Naive thymus-derived CD4-positive, alpha-beta T cell (primary cell): ENCODE data around the gene STRIP1. TPM values are rescaled to one million over a fixed set of nuclear protein-coding genes. Genes with fewer than 3 reads are reported as not detected.

ENCODE experiments used
- ATAC-seq: fragments of 150-1000 bp; cut with Tn5 transposase; 2 replicates; pipeline ENCODE4 v1.10.0; 2021; ENCODE audit warnings: mild to moderate bottlenecking, moderate library complexity
- CTCF ChIA-PET: fragments of 350-600 bp; sonication (Branson Sonifier 250); formaldehyde crosslinking; loops from one replicate; lab custom pipeline; 2021; ENCODE audit warnings: antibody characterized with exemption; lab: Charles Lee
- POLR2A ChIA-PET: fragments of 350-600 bp; sonication (Branson Sonifier 250); formaldehyde crosslinking; loops from one replicate; lab custom pipeline; 2021; ENCODE audit warnings: antibody characterized with exemption, inconsistent platforms; lab: Charles Lee
- DNase-seq, 9 donors: peaks; one replicate each; pipeline versions ENCODE4 v3.0.0 to v3.0.0-alpha.2; 2020 to 2022; ENCODE audit warnings: mixed read lengths in 1 of 9
- H3K27ac ChIP-seq: one replicate; pipeline ENCODE4 v1.7.0; 2013; ENCODE audit warnings: mild to moderate bottlenecking, low read depth, low read length, moderate library complexity
- H3K27me3 ChIP-seq, 2 donors: one replicate each; pipeline ENCODE4 v1.7.0; 2013; ENCODE audit warnings: low read length in 2 of 2, mild to moderate bottlenecking in 2 of 2, moderate library complexity in 2 of 2; ENCODE audit not compliant: control insufficient read depth in 2 of 2, insufficient read depth in 2 of 2
- H3K36me3 ChIP-seq, 3 experiments: 1 replicate in 2 of 3; 2 replicates in 1 of 3; pipeline ENCODE4 v1.7.0; 2013; ENCODE audit warnings: low read length in 3 of 3, mild to moderate bottlenecking in 3 of 3, moderate library complexity in 1 of 3; ENCODE audit not compliant: insufficient read depth in 3 of 3, control insufficient read depth in 2 of 3
- H3K4me1 ChIP-seq, 2 donors: one replicate each; pipeline ENCODE4 v1.7.0; 2013; ENCODE audit warnings: low read length in 2 of 2, mild to moderate bottlenecking in 2 of 2, moderate library complexity in 1 of 2; ENCODE audit not compliant: control insufficient read depth in 2 of 2, insufficient read depth in 2 of 2
- H3K4me3 ChIP-seq: 2 replicates; pipeline ENCODE4 v1.7.0; 2013; ENCODE audit warnings: mild to moderate bottlenecking, low read length
- H3K9me3 ChIP-seq, 3 experiments: 1 replicate in 2 of 3; 2 replicates in 1 of 3; pipeline ENCODE4 v1.7.0; 2013; ENCODE audit warnings: low read length in 3 of 3; ENCODE audit not compliant: control insufficient read depth in 2 of 3
- H3K27ac Mint-ChIP-seq, 9 donors: one replicate each; pipeline ENCODE4 v1.8.0; 2020 to 2022; ENCODE audit warnings: mixed read lengths in 9 of 9, mild to moderate bottlenecking in 8 of 9, moderate library complexity in 5 of 9, inconsistent platforms in 2 of 9
- H3K27me3 Mint-ChIP-seq, 5 donors: one replicate each; pipeline ENCODE4 v1.8.0; 2021 to 2022; ENCODE audit warnings: mixed read lengths in 5 of 5, mild to moderate bottlenecking in 1 of 5
- H3K36me3 Mint-ChIP-seq, 5 donors: one replicate each; pipeline ENCODE4 v1.8.0; 2020 to 2022; ENCODE audit warnings: mixed read lengths in 5 of 5, mild to moderate bottlenecking in 3 of 5, inconsistent platforms in 1 of 5
- H3K4me1 Mint-ChIP-seq, 7 donors: one replicate each; pipeline ENCODE4 v1.8.0; 2020 to 2022; ENCODE audit warnings: mixed read lengths in 7 of 7, mild to moderate bottlenecking in 3 of 7, inconsistent platforms in 1 of 7
- H3K4me3 Mint-ChIP-seq, 10 donors: one replicate each; pipeline ENCODE4 v1.8.0; 2020 to 2022; ENCODE audit warnings: mild to moderate bottlenecking in 10 of 10, mixed read lengths in 10 of 10, moderate library complexity in 6 of 10, inconsistent platforms in 2 of 10
- H3K9me3 Mint-ChIP-seq, 11 donors: one replicate each; pipeline ENCODE4 v1.8.0; 2020 to 2022; ENCODE audit warnings: mixed read lengths in 11 of 11, mild to moderate bottlenecking in 4 of 11, inconsistent platforms in 1 of 11, moderate library complexity in 1 of 11
- intact Hi-C, 2 donors: fragments of 100-400 bp; cut with micrococcal nuclease; formaldehyde crosslinking; loops; one replicate each; pipeline ENCODE4 v1.15.1; 2023
- polyA plus RNA-seq, 2 donors: library from polyadenylated mRNA; unstranded; fragments of 300-500 nt; fragmentation: Illumina TruSeq; gene quantifications; one replicate each; pipeline ENCODE4 v1.2.3, GENCODE V29; 2021
- total RNA-seq, 6 experiments: library from RNA in 5 of 6; stranded (reverse) in 5 of 6; gene quantifications; 1 replicate in 5 of 6; 2 replicates in 1 of 6; pipeline ENCODE4 v1.2.3 and lab custom pipeline; 2021 to 2026

The STRIP1 gene
- total and polyA plus RNA-seq, 7 experiments from 2014 or later: 21.4 to 83.9 (median 65.7) TPM

DNA sequence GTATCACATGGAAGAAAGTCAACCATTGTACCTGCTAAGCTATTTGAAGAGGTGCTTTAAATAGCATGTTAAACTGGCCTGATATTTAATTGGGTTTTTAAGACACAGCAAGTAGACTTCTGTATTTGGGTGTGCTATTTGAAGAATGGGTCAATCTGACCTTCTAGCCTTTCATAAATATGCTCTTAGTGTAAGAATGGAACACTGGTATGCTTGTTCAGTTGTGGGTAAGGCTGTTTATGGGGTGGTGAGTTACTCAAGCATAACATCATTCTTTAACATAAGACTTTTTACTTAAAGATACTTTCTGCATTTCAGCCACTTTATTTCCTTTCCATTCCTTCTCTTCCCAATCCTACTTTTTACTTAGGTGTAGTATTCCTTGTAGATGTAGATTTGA, 28.5 kb upstream of the STRIP1 start:
- Mint-ChIP-seq H3K27me3 (no peaks in the 10 kb centered on the region), H3K27ac (no peak overlapping the region), H3K36me3 (peaks cover 0 to 15% (median 11%) of the 10 kb centered on the region in 5 donors), H3K4me3 (no peak overlapping the region), H3K4me1 (peaks cover 17 to 36% (median 29%) of the 10 kb centered on the region in 7 donors), H3K9me3 (no peaks in the 10 kb centered on the region)
- peaks cover 0 to 19% (median 0%) of the 10 kb centered on the region in 3 experiments for H3K36me3 ChIP-seq
- H3K4me3 ChIP-seq: no peak overlapping the region
- ATAC-seq: no peak
- POLR2A ChIA-PET: interaction anchor here (0.6 kb wide), 2 partner anchors 100 to 632 kb away, joined by 3 to 5 read pairs; no protein-coding TSS in a partner anchor
- H3K27me3 ChIP-seq: no peaks in the 10 kb centered on the region
- peaks cover 5 to 20% of the 10 kb centered on the region in 2 donors for H3K4me1 ChIP-seq
- no peak for DNase-seq
- no peaks in the 10 kb centered on the region for H3K9me3 ChIP-seq
- CTCF ChIA-PET: interaction anchor here (0.7 kb wide), 1 partner anchor 962 kb away, joined by 3 read pairs; no protein-coding TSS in a partner anchor
- intact Hi-C loops: no loop called here
- H3K27ac ChIP-seq: no peak overlapping the region

DNA sequence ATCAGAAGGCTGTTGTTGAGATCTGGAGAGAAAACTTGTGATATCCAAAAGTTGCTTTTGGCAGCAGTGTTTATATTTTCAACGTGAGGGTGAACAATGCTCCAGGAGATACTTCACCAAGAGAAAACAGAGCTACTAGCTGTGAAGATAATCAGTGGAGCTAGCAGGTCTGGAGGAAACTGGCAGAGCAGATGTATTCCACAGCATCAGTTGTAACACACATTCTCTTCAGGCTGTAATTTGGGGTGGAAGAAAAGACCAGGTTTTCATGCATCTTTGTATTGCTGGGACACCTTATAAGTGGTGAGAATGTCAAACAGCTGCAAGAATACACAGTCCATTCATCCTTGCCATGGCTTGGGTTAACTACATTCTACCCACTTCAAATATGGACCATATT, 27.9 kb upstream of the STRIP1 start:
- no peak overlapping the region for H3K27ac Mint-ChIP-seq

DNA sequence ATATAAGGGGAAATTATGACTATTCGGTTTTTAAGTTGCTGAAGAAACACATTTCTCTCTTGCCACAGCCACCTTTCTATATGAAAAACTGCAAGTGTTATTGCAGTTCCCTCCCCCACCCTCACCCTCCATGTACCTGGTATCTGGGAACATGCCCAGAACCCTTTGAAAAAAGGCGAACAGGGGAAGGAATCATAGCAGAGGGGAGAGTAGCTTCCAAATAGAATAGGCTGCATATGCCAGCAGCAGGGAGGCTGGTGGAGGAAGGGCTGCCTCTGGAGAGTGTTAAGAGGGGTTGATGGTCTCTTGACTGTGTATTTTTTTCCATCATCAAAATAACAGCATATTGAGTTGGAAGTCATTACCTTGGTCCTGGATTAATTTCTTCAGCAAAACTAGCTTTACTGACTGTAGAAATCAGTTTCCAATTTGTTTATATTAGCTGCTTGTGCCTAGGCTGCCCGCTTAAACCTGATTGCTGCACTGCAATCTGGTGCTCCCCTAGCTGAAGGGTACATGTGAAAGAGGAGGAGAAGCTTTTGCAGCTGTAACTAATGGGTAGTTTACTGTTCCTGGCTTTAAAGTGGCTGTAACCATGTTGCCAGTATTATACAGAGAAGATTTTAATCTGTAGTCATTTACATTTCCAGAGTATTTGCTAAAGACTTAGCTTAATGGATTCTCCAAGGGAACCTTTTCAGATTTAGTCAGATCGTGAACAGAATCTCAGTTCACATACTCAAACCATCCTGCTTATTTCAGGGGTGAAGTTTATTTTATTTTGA, 27.2 kb upstream of the STRIP1 start:
- no peaks in the 10 kb centered on the region for H3K27me3 ChIP-seq
- intact Hi-C loops: no loop called here
- peaks cover 0 to 27% (median 0%) of the 10 kb centered on the region in 3 experiments for H3K36me3 ChIP-seq
- Mint-ChIP-seq H3K36me3 (peaks cover 0 to 22% (median 13%) of the 10 kb centered on the region in 5 donors), H3K4me1 (peaks cover 17 to 39% (median 36%) of the 10 kb centered on the region in 7 donors), H3K27me3 (no peaks in the 10 kb centered on the region), H3K9me3 (no peaks in the 10 kb centered on the region), H3K27ac (peak overlapping the region in 1 of 9 donors; percentile 28), H3K4me3 (no peak overlapping the region)
- H3K9me3 ChIP-seq: no peaks in the 10 kb centered on the region
- ATAC-seq (no peak), DNase-seq (no peak)
- no peak overlapping the region for H3K27ac ChIP-seq
- ChIA-PET CTCF (interaction anchor here (1.0 kb wide), 2 partner anchors 24 to 233 kb away, joined by 4 to 9 read pairs; no protein-coding TSS in a partner anchor), POLR2A (interaction anchor here (0.7 to 1.1 kb wide), 2 partner anchors 16 to 23 kb away, joined by 3 to 4 read pairs; partner anchors contain the start of gene AHCYL1)
- H3K4me3 ChIP-seq: no peak overlapping the region
- peaks cover 5 to 20% of the 10 kb centered on the region in 2 donors for H3K4me1 ChIP-seq

More for the DNA sequence above, 27.9 kb upstream of the STRIP1 start:
- Mint-ChIP-seq H3K9me3 (no peaks in the 10 kb centered on the region), H3K27me3 (no peaks in the 10 kb centered on the region), H3K4me1 (peaks cover 17 to 38% (median 32%) of the 10 kb centered on the region in 7 donors), H3K4me3 (no peak overlapping the region), H3K36me3 (peaks cover 0 to 17% (median 13%) of the 10 kb centered on the region in 5 donors)
- intact Hi-C loops: no loop called here
- H3K4me1 ChIP-seq: peaks cover 5 to 20% of the 10 kb centered on the region in 2 donors
- ATAC-seq (no peak), DNase-seq (no peak)
- H3K27me3 ChIP-seq: no peaks in the 10 kb centered on the region
- H3K9me3 ChIP-seq: no peaks in the 10 kb centered on the region
- CTCF ChIA-PET: no interaction called here
- H3K27ac ChIP-seq: no peak overlapping the region
- no peak overlapping the region for H3K4me3 ChIP-seq
- peaks cover 0 to 24% (median 0%) of the 10 kb centered on the region in 3 experiments for H3K36me3 ChIP-seq
- POLR2A ChIA-PET: interaction anchor here (0.7 to 1.1 kb wide), 2 partner anchors 16 to 22 kb away, joined by 3 to 4 read pairs; partner anchors contain the start of gene AHCYL1

DNA sequence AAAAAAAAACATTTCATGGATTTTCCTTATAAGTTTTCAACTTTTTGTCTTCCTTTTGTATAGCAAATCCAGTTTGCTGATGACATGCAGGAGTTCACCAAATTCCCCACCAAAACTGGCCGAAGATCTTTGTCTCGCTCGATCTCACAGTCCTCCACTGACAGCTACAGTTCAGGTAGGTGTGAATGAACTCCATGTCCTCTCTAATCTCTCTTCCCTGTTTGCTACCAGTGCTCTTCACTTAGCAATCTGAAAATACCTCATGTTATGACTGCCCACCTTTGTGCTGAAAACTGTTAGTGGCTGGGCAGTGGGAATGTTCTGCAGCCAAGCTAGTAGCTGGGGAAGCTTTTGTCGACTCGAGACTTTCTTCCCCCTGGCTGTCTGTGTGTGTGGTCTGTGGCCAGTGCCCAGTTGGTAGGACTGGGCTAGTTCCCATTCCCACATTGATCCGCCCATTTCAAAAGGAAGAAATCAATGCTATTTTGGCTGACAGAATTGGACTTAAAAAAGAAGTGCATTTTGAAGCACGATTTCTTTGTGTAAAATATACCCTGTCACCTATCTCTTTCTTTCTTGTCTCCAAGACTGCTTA, 25.4 kb upstream of the STRIP1 start:
- DNase-seq (no peak), ATAC-seq (no peak)
- H3K36me3 ChIP-seq: peaks cover 0 to 38% (median 0%) of the 10 kb centered on the region in 3 experiments
- H3K4me1 ChIP-seq: peaks cover 5 to 13% of the 10 kb centered on the region in 2 donors
- CTCF ChIA-PET: interaction anchor here (3.2 kb wide), 1 partner anchor 25 kb away, joined by 20 read pairs; the partner anchor contains the start of gene AHCYL1
- H3K27ac Mint-ChIP-seq: peak overlapping the region in 1 of 9 donors; percentile 57
- intact Hi-C loops: no loop called here
- no peaks in the 10 kb centered on the region for H3K9me3 Mint-ChIP-seq
- POLR2A ChIA-PET: no interaction called here
- no peak overlapping the region for H3K4me3 Mint-ChIP-seq
- no peaks in the 10 kb centered on the region for H3K9me3 ChIP-seq
- H3K27ac ChIP-seq: no peak overlapping the region
- peaks cover 0 to 32% (median 13%) of the 10 kb centered on the region in 5 donors for H3K36me3 Mint-ChIP-seq
- no peak overlapping the region for H3K4me3 ChIP-seq
- H3K27me3 Mint-ChIP-seq: no peaks in the 10 kb centered on the region
- H3K27me3 ChIP-seq: no peaks in the 10 kb centered on the region
- H3K4me1 Mint-ChIP-seq: peaks cover 10 to 25% (median 20%) of the 10 kb centered on the region in 7 donors

DNA sequence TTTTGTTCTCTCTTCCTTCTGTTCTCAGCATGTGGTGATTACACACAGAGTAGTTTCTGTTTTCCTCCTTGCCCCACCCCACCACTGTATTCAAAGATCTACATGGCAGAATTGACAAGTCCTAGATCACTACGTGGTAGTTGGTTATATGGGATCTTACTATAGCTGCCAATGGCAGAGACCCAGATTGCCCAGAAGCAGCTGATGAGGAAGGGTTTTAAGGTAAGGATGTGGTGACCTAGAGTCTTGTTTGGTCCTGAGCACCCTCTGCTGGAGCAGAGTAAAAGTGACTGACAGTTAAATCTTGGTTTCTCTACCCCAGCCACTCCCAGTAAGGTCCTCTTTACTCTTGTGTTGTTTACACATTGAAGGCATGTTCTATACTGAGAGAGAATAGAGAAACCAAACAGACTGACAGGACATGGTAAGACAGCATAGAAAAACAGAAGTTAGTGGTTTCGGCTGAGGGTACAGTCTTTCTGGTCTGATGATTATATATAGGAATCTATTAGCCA, 22.8 kb upstream of the STRIP1 start:
- POLR2A ChIA-PET: no interaction called here

More for the DNA sequence above, 22.8 kb upstream of the STRIP1 start:
- H3K4me1 ChIP-seq: no peaks in the 10 kb centered on the region
- no peaks in the 10 kb centered on the region for H3K9me3 Mint-ChIP-seq
- H3K4me1 Mint-ChIP-seq: peaks cover 2 to 13% (median 4%) of the 10 kb centered on the region in 7 donors
- H3K27ac ChIP-seq: no peak overlapping the region
- CTCF ChIA-PET: interaction anchor here (1.0 to 3.2 kb wide), 5 partner anchors 24 to 370 kb away, joined by 3 to 20 read pairs (median 4); partner anchors contain the start of gene AHCYL1
- H3K36me3 ChIP-seq: peaks cover 7 to 63% (median 8%) of the 10 kb centered on the region in 3 experiments
- H3K4me3 ChIP-seq: no peak overlapping the region
- H3K27ac Mint-ChIP-seq: peak overlapping the region in 3 of 9 donors; percentile 17 to 73 (median 56)
- peaks cover 0 to 54% (median 23%) of the 10 kb centered on the region in 5 donors for H3K36me3 Mint-ChIP-seq
- ATAC-seq: peak; percentile 96
- H3K27me3 ChIP-seq: no peaks in the 10 kb centered on the region
- H3K9me3 ChIP-seq: no peaks in the 10 kb centered on the region
- H3K4me3 Mint-ChIP-seq: no peak overlapping the region
- H3K27me3 Mint-ChIP-seq: no peaks in the 10 kb centered on the region
- intact Hi-C loops: loop anchor here (1.0 to 2.0 kb wide), 6 partner anchors 19 to 465 kb away; partner anchors contain the start of gene AHCYL1 (in 2 of the 2)
- peak in 6 of 9 donors; percentile 19 to 49 (median 38) for DNase-seq
